ENCODE measurements around the gene PFKP. TPM values are rescaled to one million over a fixed set of nuclear protein-coding genes. Genes with fewer than 3 reads are reported as not detected.

PFKP gene
- total RNA-seq (2021; ENCODE audit: unreplicated experiment) (232 TPM), Bru-seq, nascent RNA (percentile 88 among the genes with signal in this experiment), BruChase-seq, experiment 1, labeled RNA remaining after a 2-hour chase (percentile 84 among the genes with signal in this experiment), BruChase-seq, experiment 2, labeled RNA remaining after a 6-hour chase (percentile 88 among the genes with signal in this experiment)
- polyA plus RNA-seq (2012; ENCODE audit: insufficient read length), result 436 TPM
- long read RNA-seq, transcript PFKP-201 (6 exons, 1,698 nt), result minor isoform, 13 of 520 reads
- long read RNA-seq, transcript PFKP-203 (22 exons, 2,654 nt), result major isoform, 357 of 520 reads
- long read RNA-seq, partial matches to known transcripts, result 105 of 520 reads
- long read RNA-seq, other reads (novel, unspliced or antisense), result 44 of 520 reads

DNA sequence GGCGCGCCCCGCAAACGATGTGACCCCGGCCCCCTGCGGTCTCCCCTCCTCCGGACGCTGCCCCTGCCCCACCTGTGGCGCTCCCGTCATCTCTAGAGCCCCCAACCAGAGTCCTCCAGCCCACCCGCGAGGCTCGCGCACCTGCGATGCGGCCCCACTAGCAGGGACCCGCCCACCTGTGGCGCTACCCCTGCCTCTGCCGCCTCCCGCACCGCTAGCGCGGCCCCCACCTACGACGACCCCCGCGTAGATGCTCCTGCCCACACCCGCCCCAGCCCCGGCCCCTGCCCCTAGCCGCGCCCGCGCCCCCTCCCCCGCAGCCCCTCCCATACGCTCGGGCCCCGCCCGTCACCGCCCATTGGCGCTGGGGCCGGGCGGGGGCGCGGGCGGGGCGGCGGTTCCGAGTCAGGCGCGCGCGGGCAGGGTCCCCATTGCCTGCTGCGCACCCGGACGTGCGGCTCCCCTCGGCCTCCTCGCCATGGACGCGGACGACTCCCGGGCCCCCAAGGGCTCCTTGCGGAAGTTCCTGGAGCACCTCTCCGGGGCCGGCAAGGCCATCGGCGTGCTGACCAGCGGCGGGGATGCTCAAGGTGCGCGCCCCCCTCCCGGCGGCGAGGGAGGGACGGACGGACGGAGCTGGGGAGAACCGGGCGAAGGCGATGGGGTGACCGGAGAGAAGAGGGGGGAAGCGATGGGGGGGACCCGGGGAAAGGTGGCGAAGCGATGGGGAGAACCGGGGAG is at the start of gene PFKP:
Gene PFKP, plus strand, starts transcription at position 431 of the 741 bp plus-strand sequence. Its CDS starts 48 bp downstream, at position 479.
- Histone ChIP-seq H3K9me3 (ENCODE audit: control insufficient read depth, insufficient read depth, low read depth, low read length) (no peaks in the 10 kb centered on the region), H3K4me3 (ENCODE audit: low read depth in 2 of 2, low read length in 2 of 2) (peak within 1 kb of the TSS; percentile 66 to 80), H3K27ac (ENCODE audit: low read length) (peak within 1 kb of the TSS; percentile 78), H3K4me1 (ENCODE audit: control insufficient read depth, insufficient read depth, low read length) (peaks cover 24% of the 10 kb centered on the region), H3K27me3 (ENCODE audit: control insufficient read depth, insufficient read depth, low read length) (no peaks in the 10 kb centered on the region), H3K36me3 (ENCODE audit: control insufficient read depth, insufficient read depth, low read length) (peaks cover 2% of the 10 kb centered on the region; the same call in 1 of the 2 replicates)
- DNase-seq (ENCODE audit: low read depth, low spot score), result no peak
- peak; percentile 77 for ATAC-seq
- intact Hi-C loops (cut with micrococcal nuclease; ENCODE audit: unreplicated experiment), result no loop called here
- in situ Hi-C loops (cut with HindIII; ENCODE audit: low pct_unique_long_range_greater_than_20kb, low sequenced_read_pairs), result no loop called here
- POLR2A ChIA-PET, result no interaction called here
- BruUV-seq (replicated peaks), result no TSS peak
- TF ChIP-seq TCF7L2 (IDR thresholded peaks at IDR 0.05; ENCODE audit: low read depth, low read length), result no peak
- TF ChIP-seq POLR2AphosphoS5 (IDR thresholded peaks at IDR 0.05; ENCODE audit: low read depth, low read length), result peak; percentile 62
- 0 out of 2 replicates have a peak, but pooled peaks have one; percentile 33 for TF ChIP-seq SIN3A (IDR thresholded peaks at IDR 0.05; ENCODE audit: borderline replicate concordance, insufficient read depth, low read depth, low read length)
- TF ChIP-seq, protein P1, sequence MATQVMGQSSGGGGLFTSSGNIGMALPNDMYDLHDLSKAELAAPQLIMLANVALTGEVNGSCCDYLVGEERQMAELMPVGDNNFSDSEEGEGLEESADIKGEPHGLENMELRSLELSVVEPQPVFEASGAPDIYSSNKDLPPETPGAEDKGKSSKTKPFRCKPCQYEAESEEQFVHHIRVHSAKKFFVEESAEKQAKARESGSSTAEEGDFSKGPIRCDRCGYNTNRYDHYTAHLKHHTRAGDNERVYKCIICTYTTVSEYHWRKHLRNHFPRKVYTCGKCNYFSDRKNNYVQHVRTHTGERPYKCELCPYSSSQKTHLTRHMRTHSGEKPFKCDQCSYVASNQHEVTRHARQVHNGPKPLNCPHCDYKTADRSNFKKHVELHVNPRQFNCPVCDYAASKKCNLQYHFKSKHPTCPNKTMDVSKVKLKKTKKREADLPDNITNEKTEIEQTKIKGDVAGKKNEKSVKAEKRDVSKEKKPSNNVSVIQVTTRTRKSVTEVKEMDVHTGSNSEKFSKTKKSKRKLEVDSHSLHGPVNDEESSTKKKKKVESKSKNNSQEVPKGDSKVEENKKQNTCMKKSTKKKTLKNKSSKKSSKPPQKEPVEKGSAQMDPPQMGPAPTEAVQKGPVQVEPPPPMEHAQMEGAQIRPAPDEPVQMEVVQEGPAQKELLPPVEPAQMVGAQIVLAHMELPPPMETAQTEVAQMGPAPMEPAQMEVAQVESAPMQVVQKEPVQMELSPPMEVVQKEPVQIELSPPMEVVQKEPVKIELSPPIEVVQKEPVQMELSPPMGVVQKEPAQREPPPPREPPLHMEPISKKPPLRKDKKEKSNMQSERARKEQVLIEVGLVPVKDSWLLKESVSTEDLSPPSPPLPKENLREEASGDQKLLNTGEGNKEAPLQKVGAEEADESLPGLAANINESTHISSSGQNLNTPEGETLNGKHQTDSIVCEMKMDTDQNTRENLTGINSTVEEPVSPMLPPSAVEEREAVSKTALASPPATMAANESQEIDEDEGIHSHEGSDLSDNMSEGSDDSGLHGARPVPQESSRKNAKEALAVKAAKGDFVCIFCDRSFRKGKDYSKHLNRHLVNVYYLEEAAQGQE (IDR thresholded peaks at IDR 0.05; ENCODE audit: insufficient read depth in 1 of 2, low read depth in 2 of 2, low read length in 1 of 2), result no peak
- CTCF ChIA-PET, result no interaction called here

DNA sequence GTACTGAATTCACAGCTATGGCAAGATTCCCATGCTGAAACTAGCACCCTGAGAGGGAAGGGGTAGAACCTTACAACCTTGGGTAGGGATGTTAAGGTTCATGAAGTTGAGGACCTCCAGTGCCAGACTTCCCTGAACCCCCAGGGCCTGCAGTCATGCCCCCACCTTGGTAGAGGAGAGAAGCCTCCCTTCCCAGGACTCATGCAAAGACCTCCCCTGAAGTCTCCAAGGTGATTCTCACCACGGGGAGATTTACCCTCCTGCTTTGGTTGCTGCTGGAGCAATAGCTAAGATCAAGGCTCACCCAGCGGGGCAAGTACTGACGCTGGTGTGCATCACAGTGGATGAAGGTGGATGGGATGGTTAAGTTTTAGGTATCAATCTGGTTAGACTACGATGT is 49.1 kb upstream of the PFKP start:
- Histone ChIP-seq H3K4me1 (ENCODE audit: control insufficient read depth, insufficient read depth, low read length) (no peaks in the 10 kb centered on the region), H3K4me3 (ENCODE audit: low read depth in 2 of 2, low read length in 2 of 2) (no peak overlapping the region), H3K27ac (ENCODE audit: low read length) (no peak overlapping the region), H3K36me3 (ENCODE audit: control insufficient read depth, insufficient read depth, low read length) (no peaks in the 10 kb centered on the region), H3K27me3 (ENCODE audit: control insufficient read depth, insufficient read depth, low read length) (peaks cover 2% of the 10 kb centered on the region), H3K9me3 (ENCODE audit: control insufficient read depth, insufficient read depth, low read depth, low read length) (no peaks in the 10 kb centered on the region)
- BruUV-seq (replicated peaks), result no TSS peak
- ATAC-seq (no peak), DNase-seq (ENCODE audit: low read depth, low spot score) (no peak)
- intact Hi-C loops (cut with micrococcal nuclease; ENCODE audit: unreplicated experiment), result no loop called here
- TF ChIP-seq, protein P2, sequence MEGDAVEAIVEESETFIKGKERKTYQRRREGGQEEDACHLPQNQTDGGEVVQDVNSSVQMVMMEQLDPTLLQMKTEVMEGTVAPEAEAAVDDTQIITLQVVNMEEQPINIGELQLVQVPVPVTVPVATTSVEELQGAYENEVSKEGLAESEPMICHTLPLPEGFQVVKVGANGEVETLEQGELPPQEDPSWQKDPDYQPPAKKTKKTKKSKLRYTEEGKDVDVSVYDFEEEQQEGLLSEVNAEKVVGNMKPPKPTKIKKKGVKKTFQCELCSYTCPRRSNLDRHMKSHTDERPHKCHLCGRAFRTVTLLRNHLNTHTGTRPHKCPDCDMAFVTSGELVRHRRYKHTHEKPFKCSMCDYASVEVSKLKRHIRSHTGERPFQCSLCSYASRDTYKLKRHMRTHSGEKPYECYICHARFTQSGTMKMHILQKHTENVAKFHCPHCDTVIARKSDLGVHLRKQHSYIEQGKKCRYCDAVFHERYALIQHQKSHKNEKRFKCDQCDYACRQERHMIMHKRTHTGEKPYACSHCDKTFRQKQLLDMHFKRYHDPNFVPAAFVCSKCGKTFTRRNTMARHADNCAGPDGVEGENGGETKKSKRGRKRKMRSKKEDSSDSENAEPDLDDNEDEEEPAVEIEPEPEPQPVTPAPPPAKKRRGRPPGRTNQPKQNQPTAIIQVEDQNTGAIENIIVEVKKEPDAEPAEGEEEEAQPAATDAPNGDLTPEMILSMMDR (IDR thresholded peaks at IDR 0.05), result no peak
- TF ChIP-seq POLR2AphosphoS5 (IDR thresholded peaks at IDR 0.05; ENCODE audit: low read depth, low read length) (no peak), SIN3A (IDR thresholded peaks at IDR 0.05; ENCODE audit: borderline replicate concordance, insufficient read depth, low read depth, low read length) (no peak), TCF7L2 (IDR thresholded peaks at IDR 0.05; ENCODE audit: low read depth, low read length) (no peak)
- TF ChIP-seq, protein P1 (IDR thresholded peaks at IDR 0.05; ENCODE audit: insufficient read depth in 1 of 2, low read depth in 2 of 2, low read length in 1 of 2), result no peak
- in situ Hi-C loops (cut with HindIII; ENCODE audit: low pct_unique_long_range_greater_than_20kb, low sequenced_read_pairs), result no loop called here
- POLR2A ChIA-PET, result no interaction called here
- CTCF ChIA-PET, result no interaction called here
